MM.1S (cell line): Measurements from ENCODE around the gene ATP1A2.

ENCODE experiments used
- DNase-seq: peaks from one replicate; pipeline ENCODE4 v3.0.0-alpha.2; 2015
- H2AFZ ChIP-seq: fragments of 300-600 bp; sonication (generic); 2 replicates; pipeline ENCODE4 v1.6.0; 2016; ENCODE audit warnings: antibody characterized with exemption, low read length
- H3F3A ChIP-seq: fragments of 300-600 bp; sonication (generic); 2 replicates; pipeline ENCODE4 v1.6.1; 2016; ENCODE audit warnings: mild to moderate bottlenecking, antibody characterized with exemption, low read length, moderate library complexity, mixed read lengths; ENCODE audit not compliant: insufficient read depth
- H3K27ac ChIP-seq: fragments of 300-600 bp; sonication (generic); 2 replicates; pipeline ENCODE4 v1.5.1; 2016; ENCODE audit warnings: mild to moderate bottlenecking, low read length
- H3K27me3 ChIP-seq: fragments of 300-600 bp; sonication (generic); replicated peaks from 2 replicates; pipeline ENCODE4 v1.6.0; 2016; ENCODE audit warnings: low read length; ENCODE audit not compliant: insufficient read depth
- H3K36me3 ChIP-seq: fragments of 300-600 bp; sonication (generic); replicated peaks from 2 replicates; pipeline ENCODE4 v1.6.1; 2016; ENCODE audit warnings: mild to moderate bottlenecking, low read length, mixed read lengths; ENCODE audit not compliant: insufficient read depth
- H3K4me1 ChIP-seq: fragments of 300-600 bp; sonication (generic); 2 replicates; pipeline ENCODE4 v1.6.1; 2016; ENCODE audit warnings: low read length, mixed read lengths
- H3K4me2 ChIP-seq: fragments of 300-600 bp; sonication (generic); 2 replicates; pipeline ENCODE4 v1.6.0; 2016; ENCODE audit warnings: low read depth, low read length
- H3K4me3 ChIP-seq: fragments of 300-600 bp; sonication (generic); 2 replicates; pipeline ENCODE4 v1.5.1; 2016; ENCODE audit warnings: low read length, mixed read lengths
- H3K79me2 ChIP-seq: fragments of 300-600 bp; sonication (generic); 2 replicates; pipeline ENCODE4 v1.6.1; 2016; ENCODE audit warnings: mixed run types, low read length, mixed read lengths
- H3K9ac ChIP-seq: fragments of 300-600 bp; sonication (generic); 2 replicates; pipeline ENCODE4 v1.6.1; 2016; ENCODE audit warnings: low read length, mixed read lengths
- H3K9me2 ChIP-seq: fragments of 300-600 bp; sonication (generic); replicated peaks from 2 replicates; pipeline ENCODE4 v1.6.1; 2016; ENCODE audit warnings: mild to moderate bottlenecking, low read length, mixed read lengths; ENCODE audit not compliant: insufficient read depth
- H3K9me3 ChIP-seq: fragments of 300-600 bp; sonication (generic); replicated peaks from 2 replicates; pipeline ENCODE4 v1.6.1; 2016; ENCODE audit warnings: mild to moderate bottlenecking, low read length, mixed read lengths; ENCODE audit not compliant: insufficient read depth
- H4K20me1 ChIP-seq: fragments of 300-600 bp; sonication (generic); 2 replicates; pipeline ENCODE4 v1.6.1; 2016; ENCODE audit warnings: mild to moderate bottlenecking, low read length, moderate library complexity, mixed read lengths; ENCODE audit not compliant: insufficient read depth
- EZH2 ChIP-seq: fragments of 300-600 bp; sonication (generic); optimal IDR thresholded peaks from 2 replicates; pipeline ENCODE3; 2017; ENCODE audit warnings: low read depth, mild to moderate bottlenecking, antibody characterized with exemption, low read length, mixed read lengths
- EZH2phosphoT487 ChIP-seq: fragments of 300-600 bp; sonication (generic); IDR thresholded peaks from 2 replicates; pipeline ENCODE4 v1.6.1; 2018; ENCODE audit warnings: antibody characterized with exemption, low read length
- TF ChIP-seq, protein P1 (sequence below): fragments of 300-600 bp; sonication (generic); IDR thresholded peaks from 2 replicates; pipeline ENCODE4 v1.5.1; 2016; ENCODE audit warnings: antibody characterized with exemption, low read length, mixed read lengths

ATP1A2 gene

DNA sequence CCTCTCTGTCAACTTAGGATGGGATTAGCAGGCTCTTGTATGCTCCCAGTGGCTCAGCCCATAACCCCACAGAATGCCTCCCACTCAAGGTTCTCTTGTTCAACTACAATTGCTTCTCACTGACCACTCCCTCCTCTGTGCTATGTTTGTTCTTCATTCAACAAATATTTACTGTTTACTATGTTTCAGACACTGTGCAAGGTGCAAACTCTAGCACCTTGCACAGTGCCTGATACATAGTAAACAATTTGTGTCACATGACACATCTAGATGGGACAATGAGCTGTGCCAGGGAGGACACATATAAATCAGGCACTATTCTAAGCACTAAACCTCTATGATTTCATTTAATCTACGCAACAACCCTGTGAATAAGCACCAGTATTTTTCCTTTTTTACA is 15.4 kb downstream of the ATP1A2 start:
- Histone ChIP-seq H3K27me3 (no peaks in the 10 kb centered on the region), H3K27ac (no peak overlapping the region), H3K4me3 (no peak overlapping the region), H3K36me3 (no peaks in the 10 kb centered on the region), H3K9me2 (no peaks in the 10 kb centered on the region), H4K20me1 (no peaks in the 10 kb centered on the region), H3F3A (no peaks in the 10 kb centered on the region), H3K9ac (no peak overlapping the region), H3K4me2 (no peak overlapping the region), H3K4me1 (no peaks in the 10 kb centered on the region), H3K9me3 (no peaks in the 10 kb centered on the region), H2AFZ (no peak overlapping the region), H3K79me2 (no peaks in the 10 kb centered on the region)
- TF ChIP-seq, protein P1, sequence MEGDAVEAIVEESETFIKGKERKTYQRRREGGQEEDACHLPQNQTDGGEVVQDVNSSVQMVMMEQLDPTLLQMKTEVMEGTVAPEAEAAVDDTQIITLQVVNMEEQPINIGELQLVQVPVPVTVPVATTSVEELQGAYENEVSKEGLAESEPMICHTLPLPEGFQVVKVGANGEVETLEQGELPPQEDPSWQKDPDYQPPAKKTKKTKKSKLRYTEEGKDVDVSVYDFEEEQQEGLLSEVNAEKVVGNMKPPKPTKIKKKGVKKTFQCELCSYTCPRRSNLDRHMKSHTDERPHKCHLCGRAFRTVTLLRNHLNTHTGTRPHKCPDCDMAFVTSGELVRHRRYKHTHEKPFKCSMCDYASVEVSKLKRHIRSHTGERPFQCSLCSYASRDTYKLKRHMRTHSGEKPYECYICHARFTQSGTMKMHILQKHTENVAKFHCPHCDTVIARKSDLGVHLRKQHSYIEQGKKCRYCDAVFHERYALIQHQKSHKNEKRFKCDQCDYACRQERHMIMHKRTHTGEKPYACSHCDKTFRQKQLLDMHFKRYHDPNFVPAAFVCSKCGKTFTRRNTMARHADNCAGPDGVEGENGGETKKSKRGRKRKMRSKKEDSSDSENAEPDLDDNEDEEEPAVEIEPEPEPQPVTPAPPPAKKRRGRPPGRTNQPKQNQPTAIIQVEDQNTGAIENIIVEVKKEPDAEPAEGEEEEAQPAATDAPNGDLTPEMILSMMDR, result no peak
- no peak for TF ChIP-seq EZH2
- no peak for TF ChIP-seq EZH2phosphoT487
- DNase-seq, result no peak

DNA sequence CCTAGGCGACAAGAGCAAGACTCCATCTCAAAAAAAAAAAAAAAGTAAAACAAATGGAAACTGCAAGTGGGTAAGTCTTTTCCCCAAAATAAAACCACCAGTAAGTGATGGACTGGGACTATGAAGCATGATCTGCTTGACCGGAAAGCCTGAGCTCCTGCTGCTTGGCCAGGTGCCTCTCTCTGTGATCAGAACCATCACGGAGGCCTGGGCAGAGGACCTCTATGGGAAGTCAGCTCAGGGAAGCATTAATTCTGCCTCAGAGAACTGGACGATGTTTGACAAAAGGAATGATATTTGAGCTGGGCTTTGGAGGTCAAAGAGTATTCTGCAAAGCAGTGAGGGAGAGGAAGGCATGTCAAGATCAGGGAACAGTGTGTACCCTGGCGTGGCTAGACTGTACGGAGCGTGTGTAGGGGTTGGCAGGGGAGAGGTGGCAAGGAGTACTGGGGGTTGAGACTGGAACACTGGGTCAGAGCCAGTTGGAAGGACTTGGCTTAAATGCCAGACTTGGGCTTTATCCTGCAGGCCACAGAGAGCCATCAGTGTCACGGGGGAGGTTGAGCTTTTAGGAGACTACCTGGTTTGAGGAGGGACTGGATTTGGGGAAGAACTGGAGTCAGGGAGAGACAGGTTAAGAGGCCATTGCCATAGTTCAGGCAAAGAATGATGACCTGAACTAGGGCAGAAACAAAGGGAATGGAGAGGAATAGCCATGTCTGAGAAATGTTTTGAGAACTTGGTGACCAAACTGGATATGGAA is 16.4 kb downstream of the ATP1A2 start:
- Histone ChIP-seq H3K27me3 (no peaks in the 10 kb centered on the region), H3K9me3 (no peaks in the 10 kb centered on the region), H3K9ac (no peak overlapping the region), H3K4me3 (no peak overlapping the region), H3K4me2 (no peak overlapping the region), H3K27ac (no peak overlapping the region), H3K4me1 (no peaks in the 10 kb centered on the region), H2AFZ (no peak overlapping the region), H3K36me3 (no peaks in the 10 kb centered on the region), H4K20me1 (no peaks in the 10 kb centered on the region), H3F3A (no peaks in the 10 kb centered on the region), H3K9me2 (no peaks in the 10 kb centered on the region), H3K79me2 (no peaks in the 10 kb centered on the region)
- no peak for DNase-seq
- TF ChIP-seq EZH2 (no peak), EZH2phosphoT487 (no peak)
- TF ChIP-seq, protein P1, result no peak

DNA sequence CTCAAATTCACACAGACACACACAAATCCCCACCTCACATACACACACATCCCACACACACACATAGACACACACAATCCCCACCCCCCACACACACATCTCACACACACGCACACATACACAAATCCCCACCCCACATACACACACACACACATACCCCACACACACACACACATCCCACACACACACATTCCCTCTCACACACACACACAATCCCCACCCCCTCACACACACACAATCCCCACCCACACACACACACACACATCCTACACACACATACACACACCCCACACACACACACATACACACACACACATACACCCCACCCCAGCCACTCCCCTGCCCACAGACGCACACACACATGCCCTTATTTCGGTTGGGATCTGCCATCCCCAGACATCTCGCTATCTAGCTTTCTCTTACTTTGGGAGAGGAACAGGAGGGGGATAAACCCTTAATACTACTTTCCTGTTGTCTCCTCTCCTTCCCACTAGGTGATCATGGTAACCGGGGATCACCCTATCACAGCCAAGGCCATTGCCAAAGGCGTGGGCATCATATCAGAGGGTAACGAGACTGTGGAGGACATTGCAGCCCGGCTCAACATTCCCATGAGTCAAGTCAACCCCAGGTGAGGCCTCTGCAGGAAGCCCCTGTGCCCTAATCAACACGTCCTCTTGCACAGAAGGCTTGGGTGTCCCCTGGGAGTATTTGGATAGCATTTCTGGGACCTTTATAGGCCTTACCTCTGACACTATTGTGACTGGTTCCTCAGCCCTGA is 18.6 kb downstream of the ATP1A2 start:
- H3K79me2 ChIP-seq, result no peaks in the 10 kb centered on the region
- TF ChIP-seq, protein P1, result no peak
- TF ChIP-seq EZH2 (no peak), EZH2phosphoT487 (no peak)
- no peak overlapping the region for H3K4me2 ChIP-seq
- H3K27me3 ChIP-seq, result no peaks in the 10 kb centered on the region
- H3K36me3 ChIP-seq, result no peaks in the 10 kb centered on the region
- H2AFZ ChIP-seq, result no peak overlapping the region
- no peaks in the 10 kb centered on the region for H3F3A ChIP-seq
- no peaks in the 10 kb centered on the region for H3K4me1 ChIP-seq
- no peak overlapping the region for H3K27ac ChIP-seq
- DNase-seq, result no peak
- no peaks in the 10 kb centered on the region for H4K20me1 ChIP-seq
- no peak overlapping the region for H3K9ac ChIP-seq
- H3K9me2 ChIP-seq, result no peaks in the 10 kb centered on the region
- no peaks in the 10 kb centered on the region for H3K9me3 ChIP-seq
- no peak overlapping the region for H3K4me3 ChIP-seq
